Myocyte (in vitro differentiated cells): ENCODE data around the gene MID2. TPM values are rescaled to one million over a fixed set of nuclear protein-coding genes. Genes with fewer than 3 reads are reported as not detected.
"Not testable (repeated sequence)": the region's sequence is repeated elsewhere in the genome, so short reads cannot be mapped to it uniquely, and the experiment has no call there.

Experiments used
- DNase-seq: peaks from one replicate; pipeline ENCODE4 v3.0.0-alpha.2; 2012; ENCODE audit warnings: low read depth
- total RNA-seq: library from RNA; depleted of rRNA; stranded (reverse); fragments of >200 nt; gene quantifications from 2 replicates; pipeline ENCODE4 v1.2.3, GENCODE V29; 2014

The MID2 gene
- total RNA-seq, 1 donor from 2014 or later = 5.4 TPM

GRCh38 chrX:107935664-107936433, 110.2 kb downstream of the MID2 start:
- DNase-seq = no peak

GRCh38 chrX:107936434-107936730, 110.7 kb downstream of the MID2 start:
- no peak for DNase-seq

- no peak for DNase-seq
These were observed 114.4 kb downstream of the MID2 start for GRCh38 chrX:107940095-107940494.

- DNase-seq = not testable (repeated sequence)
These were observed 129.7 kb downstream of the MID2 start for GRCh38 chrX:107955337-107955736.

- DNase-seq = peak; percentile 10
These were observed 143.0 kb downstream of the MID2 start for GRCh38 chrX:107968623-107969022.

- peak; percentile 71 for DNase-seq
These were observed 144.4 kb downstream of the MID2 start for GRCh38 chrX:107970073-107970472.

- no peak for DNase-seq
These were observed 146.0 kb downstream of the MID2 start for GRCh38 chrX:107971636-107972035.

Other genes with a start within 250 kb of the MID2 start
- gene PRPS1, start 197.4 kb upstream of the MID2 start, total RNA-seq = 51.6 and 58.5 TPM in 2 replicates
- gene TSC22D3, start 50.1 kb upstream of the MID2 start, total RNA-seq = 57.1 and 74.5 TPM in 2 replicates
- gene NCBP2L, start 48.1 kb upstream of the MID2 start, total RNA-seq = not detected in 2 replicates
- gene TEX13B, start 156.5 kb downstream of the MID2 start, total RNA-seq = not detected in 2 replicates
- gene VSIG1, start 219.2 kb downstream of the MID2 start, total RNA-seq = 0.05 TPM in 1 of 2 replicates, not detected in the other